GM12801 (cell line): ENCODE results near the gene CCNY.

Experiments used
- TF ChIP-seq, protein P1 (sequence below): IDR thresholded peaks from one replicate; pipeline ENCODE4 v1.5.1; 2011; ENCODE audit warnings: control low read depth; ENCODE audit not compliant: insufficient read length; ENCODE audit errors: extremely low read depth

The CCNY gene

DNA sequence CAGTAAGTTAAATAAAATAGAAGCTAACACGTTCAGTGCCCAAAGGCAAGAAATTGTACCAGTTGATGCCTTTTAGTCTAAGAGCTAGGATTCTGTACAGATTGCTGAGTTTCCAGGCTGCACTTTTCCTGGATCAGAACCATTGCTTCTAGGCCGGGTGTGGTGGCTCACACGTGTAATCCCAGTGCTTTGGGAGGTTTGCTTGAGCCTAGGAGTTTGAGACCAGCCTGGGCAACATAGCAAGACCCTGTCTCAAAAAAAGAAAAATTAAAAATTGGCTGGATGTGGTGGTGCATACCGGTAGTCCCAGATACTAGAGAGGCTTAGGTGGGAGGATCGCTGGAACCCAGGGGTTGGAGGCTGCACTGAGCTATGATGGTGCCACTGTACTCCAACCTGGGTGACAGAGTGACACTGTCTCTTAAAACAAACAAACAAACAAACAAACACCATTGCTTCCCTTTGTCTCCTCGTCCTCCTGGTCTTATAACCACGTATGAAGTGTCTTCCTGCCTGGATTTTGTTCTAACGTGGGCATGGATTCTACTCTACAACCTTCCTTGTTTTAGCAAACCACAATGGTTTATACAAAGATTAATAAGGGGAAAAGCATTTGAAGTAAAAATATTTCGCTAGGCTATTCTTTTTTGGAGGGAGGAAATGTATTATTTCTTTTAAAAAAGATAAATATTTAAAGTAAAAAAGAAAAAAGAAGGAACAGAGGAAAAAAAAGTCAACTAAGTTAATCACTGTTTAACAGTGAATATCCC, 9.7 kb upstream of the CCNY start:
- TF ChIP-seq, protein P1, sequence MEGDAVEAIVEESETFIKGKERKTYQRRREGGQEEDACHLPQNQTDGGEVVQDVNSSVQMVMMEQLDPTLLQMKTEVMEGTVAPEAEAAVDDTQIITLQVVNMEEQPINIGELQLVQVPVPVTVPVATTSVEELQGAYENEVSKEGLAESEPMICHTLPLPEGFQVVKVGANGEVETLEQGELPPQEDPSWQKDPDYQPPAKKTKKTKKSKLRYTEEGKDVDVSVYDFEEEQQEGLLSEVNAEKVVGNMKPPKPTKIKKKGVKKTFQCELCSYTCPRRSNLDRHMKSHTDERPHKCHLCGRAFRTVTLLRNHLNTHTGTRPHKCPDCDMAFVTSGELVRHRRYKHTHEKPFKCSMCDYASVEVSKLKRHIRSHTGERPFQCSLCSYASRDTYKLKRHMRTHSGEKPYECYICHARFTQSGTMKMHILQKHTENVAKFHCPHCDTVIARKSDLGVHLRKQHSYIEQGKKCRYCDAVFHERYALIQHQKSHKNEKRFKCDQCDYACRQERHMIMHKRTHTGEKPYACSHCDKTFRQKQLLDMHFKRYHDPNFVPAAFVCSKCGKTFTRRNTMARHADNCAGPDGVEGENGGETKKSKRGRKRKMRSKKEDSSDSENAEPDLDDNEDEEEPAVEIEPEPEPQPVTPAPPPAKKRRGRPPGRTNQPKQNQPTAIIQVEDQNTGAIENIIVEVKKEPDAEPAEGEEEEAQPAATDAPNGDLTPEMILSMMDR = no peak

GRCh38 chr10:35327790-35328403, 8.4 kb upstream of the CCNY start:
- TF ChIP-seq, protein P1 = no peak

GRCh38 chr10:35328404-35329037, 7.8 kb upstream of the CCNY start:
- TF ChIP-seq, protein P1 = no peak

- TF ChIP-seq, protein P1 = no peak
Measured at GRCh38 chr10:35329520-35329919, 6.8 kb upstream of the CCNY start.

GRCh38 chr10:35331894-35332640, 4.2 kb upstream of the CCNY start:
- TF ChIP-seq, protein P1 = no peak

DNA sequence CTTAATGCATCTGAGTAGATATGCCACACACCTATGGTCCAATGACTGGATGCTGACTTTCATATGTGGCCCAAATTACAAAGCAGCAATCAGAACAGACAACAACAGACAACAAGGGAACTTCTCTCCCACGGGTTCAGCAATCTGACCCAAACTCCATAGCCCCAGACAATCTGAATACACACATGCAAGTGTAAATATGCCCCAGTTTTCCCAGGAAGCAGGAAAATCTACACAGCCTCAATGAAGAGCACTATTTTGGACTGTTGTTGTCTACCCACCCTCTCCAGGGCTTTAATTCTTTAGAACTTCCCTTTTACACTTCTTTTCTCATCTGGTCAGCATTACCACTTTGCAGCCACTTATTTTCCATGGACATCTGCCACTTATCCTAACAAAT, 2.0 kb upstream of the CCNY start:
- TF ChIP-seq, protein P1 = no peak
